Psoas muscle (tissue), 8 donors: ENCODE measurements around the gene MYO1E. TPM values are rescaled to one million over a fixed set of nuclear protein-coding genes. Genes with fewer than 3 reads are reported as not detected.

Source experiments
- ATAC-seq, 4 donors: fragments of 200-7000 bp; cut with Tn5 transposase; one replicate each; pipeline ENCODE4 v1.9.1; 2020; ENCODE audit warnings: moderate library complexity in 3 of 4, mild to moderate bottlenecking in 2 of 4
- DNase-seq, 2 donors: peaks; one replicate each; pipeline ENCODE4 v3.0.0-alpha.2; 2020
- H3K27ac ChIP-seq: fragments of 200-600 bp; one replicate; pipeline ENCODE4 v1.8.0; 2022
- H3K27me3 ChIP-seq, 3 donors: fragments of 200-600 bp in 1 of 3; one replicate each; pipeline versions ENCODE4 v1.6.1 to v1.8.0; 2013 to 2022; ENCODE audit warnings: low read length in 2 of 3, mild to moderate bottlenecking in 2 of 3, moderate library complexity in 1 of 3; ENCODE audit not compliant: insufficient read depth in 3 of 3
- H3K36me3 ChIP-seq, 2 donors: fragments of 200-600 bp in 1 of 2; one replicate each; pipeline versions ENCODE4 v1.6.1 to v1.8.0; 2013 to 2022; ENCODE audit warnings: low read depth in 1 of 2, mild to moderate bottlenecking in 1 of 2, moderate library complexity in 1 of 2; ENCODE audit not compliant: insufficient read depth in 1 of 2
- H3K4me1 ChIP-seq: fragments of 200-600 bp; one replicate; pipeline ENCODE4 v1.8.0; 2022
- H3K4me3 ChIP-seq: fragments of 200-600 bp; one replicate; pipeline ENCODE4 v1.8.0; 2022; ENCODE audit warnings: mild to moderate bottlenecking
- H3K9me3 ChIP-seq: fragments of 200-600 bp; one replicate; pipeline ENCODE4 v1.8.0; 2022
- CTCF ChIP-seq: fragments of 200-600 bp; IDR thresholded peaks from one replicate; pipeline ENCODE4 v1.8.0; 2022; ENCODE audit warnings: antibody characterized with exemption
- WGBS, 3 donors: extraction: QIAGEN DNeasy Blood & Tissue Kit; methylation state at CpG; one replicate each; pipeline versions ENCODE4 v1.1.6 to v1.1.7; 2013; 5-methylcytosine and 5-hydroxymethylcytosine counted together
- intact Hi-C, 2 donors: fragments of 100-400 bp; cut with DNase I; formaldehyde crosslinking; loops; one replicate each; pipeline versions ENCODE4 v1.11.0 to v1.14.2; 2022
- polyA plus RNA-seq, 3 donors: library from polyadenylated mRNA; stranded (reverse); fragments of 200-250 nt; gene quantifications; one replicate each; pipeline ENCODE4 v1.2.3, GENCODE V29; 2013
- total RNA-seq, 4 donors: library from RNA; stranded (reverse); fragmentation: NEBNext Ultra II Directional in 2 of 4; extraction: Animal tissue kit (Norgen Biotek cat#: 25700) in 2 of 4; gene quantifications; one replicate each; pipeline versions ENCODE4 v1.2.1 to v1.2.4, GENCODE V29; 2021 to 2023
- donor health status: healthy with polysubstance abuse.
- donor health status: DM: no; HTN: no; CAD: no; lungs with moderate emphysema.
- donor health status: Bipolar disorder and iron deficiency.
- donor health status: healthy.
- donor health status: DM: yes; HTN: yes; CAD: no.
- donor health status: DM: no; HTN: no; CAD: no.
- donor health status: DM: no; HTN: no; CAD: no.
- donor health status: DM: yes; HTN: yes; CAD: no.

The MYO1E gene
- total and polyA plus RNA-seq, 7 donors, result 10.0 to 53.7 (median 26.3) TPM

DNA sequence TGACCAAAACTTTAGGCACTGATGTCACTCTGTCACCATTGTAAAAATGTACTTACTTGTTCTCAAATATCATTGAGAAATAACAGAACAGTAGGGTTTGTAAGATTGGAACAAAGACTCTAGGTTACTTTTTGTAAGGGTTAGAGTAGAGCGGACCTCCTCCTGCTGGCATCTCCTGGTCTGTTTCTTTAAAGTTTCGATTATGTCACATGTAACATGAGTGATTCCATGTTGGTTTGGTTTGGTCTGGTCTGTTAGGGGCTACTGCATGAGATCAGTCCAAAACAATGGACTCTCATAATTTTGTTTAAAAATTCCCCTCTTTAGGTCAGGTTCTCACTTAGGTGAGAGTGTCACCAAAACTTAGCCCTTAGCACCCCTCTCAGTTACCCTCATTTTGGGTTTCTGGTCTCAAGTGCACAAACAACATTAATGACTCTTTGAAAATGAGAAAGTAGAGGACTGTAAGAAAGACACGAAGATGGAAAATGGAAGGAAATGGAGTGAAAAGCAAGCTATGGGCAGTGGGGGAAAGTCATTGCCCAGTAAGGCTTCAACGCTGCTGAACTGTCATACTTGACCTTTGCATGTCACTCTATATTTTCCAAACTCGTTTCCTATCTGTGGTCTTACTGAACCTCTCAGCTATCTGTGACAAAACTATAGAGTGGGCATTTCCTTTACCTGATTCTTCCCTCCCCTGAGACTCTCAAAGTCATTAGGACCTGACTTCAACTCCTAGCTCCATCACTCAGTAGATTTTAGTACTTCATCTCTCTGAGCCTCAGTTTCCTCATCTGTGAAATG, 113.3 kb downstream of the MYO1E start:
- WGBS, 3 donors, result 94 to 96% (median 96%) methylated on average over 5 of the region's 5 CpGs
- no peak for ATAC-seq
- Histone ChIP-seq H3K4me3 (no peak overlapping the region), H3K36me3 (peaks cover 3 to 21% of the 10 kb centered on the region in 2 donors), H3K27me3 (no peaks in the 10 kb centered on the region), H3K4me1 (no peaks in the 10 kb centered on the region), H3K9me3 (no peaks in the 10 kb centered on the region), H3K27ac (no peak overlapping the region)
- no peak for TF ChIP-seq CTCF
- intact Hi-C loops, result no loop called here
- DNase-seq, result no peak

DNA sequence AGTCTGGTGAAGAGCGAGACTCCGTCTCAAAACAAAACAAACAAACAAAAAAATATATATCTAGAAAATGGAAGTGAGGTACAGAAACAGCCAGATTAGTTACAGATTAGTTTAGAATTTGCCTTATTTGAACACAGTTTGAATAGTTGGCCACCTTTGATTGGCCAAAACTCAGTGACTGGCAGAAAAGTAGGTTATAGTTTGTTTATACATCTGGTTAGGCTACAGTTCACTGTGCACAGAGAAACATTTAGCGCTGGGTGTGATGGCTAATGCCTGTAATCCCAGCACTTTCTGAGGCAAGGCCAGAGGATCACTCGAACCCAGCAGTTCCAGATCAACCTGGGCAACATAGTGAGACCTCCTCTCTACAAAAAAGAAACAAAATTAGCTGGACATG, 114.4 kb downstream of the MYO1E start:
- DNase-seq (no peak), ATAC-seq (no peak)
- H3K27me3 ChIP-seq, result no peaks in the 10 kb centered on the region
- peaks cover 3 to 21% of the 10 kb centered on the region in 2 donors for H3K36me3 ChIP-seq
- intact Hi-C loops, result no loop called here
- H3K27ac ChIP-seq, result no peak overlapping the region
- H3K9me3 ChIP-seq, result no peaks in the 10 kb centered on the region
- no peaks in the 10 kb centered on the region for H3K4me1 ChIP-seq
- no peak for TF ChIP-seq CTCF
- 71 to 74% (median 73%) methylated on average over 4 of the region's 4 CpGs for WGBS, 3 donors
- no peak overlapping the region for H3K4me3 ChIP-seq

DNA sequence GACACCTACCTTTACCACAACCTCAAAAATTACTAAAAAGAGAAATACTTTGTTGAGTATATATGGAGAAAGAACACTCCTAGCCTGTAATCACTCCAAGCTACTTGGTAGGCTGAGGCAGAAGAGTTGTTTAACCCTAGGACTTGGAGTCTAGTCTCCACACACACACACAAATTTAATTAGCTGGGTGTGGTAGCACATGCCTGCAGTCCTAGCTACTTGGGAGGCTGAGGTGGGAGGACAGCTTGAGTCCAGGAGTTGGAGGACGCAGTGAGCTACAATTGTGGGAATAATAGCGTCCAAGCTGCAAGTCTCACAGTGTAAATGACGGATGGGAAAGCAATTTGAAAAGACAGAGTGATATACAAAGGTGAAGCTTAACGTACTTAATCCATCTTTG, 115.5 kb downstream of the MYO1E start:
- TF ChIP-seq CTCF, result no peak
- 73 to 74% (median 73%) methylated on average over 4 of the region's 4 CpGs for WGBS, 3 donors
- H3K9me3 ChIP-seq, result no peaks in the 10 kb centered on the region
- ATAC-seq (no peak), DNase-seq (no peak)
- no peaks in the 10 kb centered on the region for H3K27me3 ChIP-seq
- peaks cover 0 to 25% of the 10 kb centered on the region in 2 donors for H3K36me3 ChIP-seq
- H3K4me1 ChIP-seq, result no peaks in the 10 kb centered on the region
- no peak overlapping the region for H3K27ac ChIP-seq
- intact Hi-C loops, result no loop called here
- H3K4me3 ChIP-seq, result no peak overlapping the region

DNA sequence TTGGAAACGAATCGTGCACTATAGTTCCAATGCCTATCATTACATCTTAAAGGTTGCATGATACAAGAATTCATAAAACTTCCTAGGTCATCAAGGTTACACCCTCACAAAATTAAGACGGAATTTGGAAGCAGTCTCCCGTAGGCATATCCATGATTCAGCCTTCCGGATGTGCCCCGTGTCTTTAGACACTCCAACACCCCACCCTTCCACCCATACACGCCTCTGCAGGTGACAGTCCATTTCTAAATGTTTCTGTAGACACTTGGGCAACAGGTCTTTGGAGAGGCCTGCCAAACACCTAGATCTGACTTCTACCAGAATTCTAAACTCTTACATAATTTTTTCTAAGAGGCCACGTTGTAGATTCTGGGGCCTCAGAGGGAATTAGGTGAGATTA, 116.2 kb downstream of the MYO1E start:
- H3K4me3 ChIP-seq, result no peak overlapping the region
- 79 to 82% (median 80%) methylated on average over 8 of the region's 8 CpGs for WGBS, 3 donors
- peaks cover 0 to 25% of the 10 kb centered on the region in 2 donors for H3K36me3 ChIP-seq
- TF ChIP-seq CTCF, result no peak
- intact Hi-C loops, result no loop called here
- ATAC-seq, result no peak
- no peaks in the 10 kb centered on the region for H3K4me1 ChIP-seq
- no peak overlapping the region for H3K27ac ChIP-seq
- no peaks in the 10 kb centered on the region for H3K9me3 ChIP-seq
- H3K27me3 ChIP-seq, result no peaks in the 10 kb centered on the region
- DNase-seq, result no peak
